ENCODE data around the gene CLPTM1L.

DNA sequence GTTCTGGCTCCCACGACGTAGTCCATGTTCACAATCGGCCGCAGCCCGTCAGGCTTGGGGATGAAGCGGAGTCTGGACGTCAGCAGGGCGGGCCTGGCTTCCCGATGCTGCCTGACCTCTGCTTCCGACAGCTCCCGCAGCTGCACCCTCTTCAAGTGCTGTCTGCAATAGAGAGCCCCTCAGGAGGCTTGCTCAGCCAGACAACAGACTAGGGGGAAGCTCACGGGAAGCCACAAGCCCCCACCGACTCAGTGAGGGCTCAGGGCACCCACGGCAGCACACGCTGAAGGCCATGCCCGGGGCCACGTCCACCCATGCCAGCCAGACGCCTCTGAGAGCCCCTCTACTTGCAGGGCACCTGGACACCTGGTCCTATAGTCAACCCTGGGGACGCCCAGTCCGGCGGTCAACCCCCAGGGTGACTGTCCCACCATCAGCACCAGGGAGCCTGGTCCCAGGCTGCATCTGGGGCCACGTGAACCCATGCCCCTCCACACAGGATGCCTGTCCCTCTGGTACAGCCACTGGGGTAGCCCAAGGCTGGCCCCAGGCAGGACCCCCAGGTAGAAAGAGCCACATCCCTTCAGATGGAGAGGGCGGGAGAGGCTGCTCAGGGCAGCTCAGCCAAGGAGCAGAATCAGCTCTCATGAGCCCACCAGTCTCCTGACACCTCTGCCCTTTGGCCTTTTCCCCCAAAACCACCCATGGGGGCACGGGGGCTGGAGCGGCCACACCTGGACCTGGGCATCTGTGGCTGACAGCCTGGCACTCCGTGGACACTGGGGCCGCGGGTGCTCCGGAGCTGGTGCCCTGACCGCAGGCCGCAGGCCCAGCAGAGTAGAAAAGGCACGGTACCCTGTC is 64.5 kb downstream of the CLPTM1L start:
- TF ChIP-seq, protein P1, sequence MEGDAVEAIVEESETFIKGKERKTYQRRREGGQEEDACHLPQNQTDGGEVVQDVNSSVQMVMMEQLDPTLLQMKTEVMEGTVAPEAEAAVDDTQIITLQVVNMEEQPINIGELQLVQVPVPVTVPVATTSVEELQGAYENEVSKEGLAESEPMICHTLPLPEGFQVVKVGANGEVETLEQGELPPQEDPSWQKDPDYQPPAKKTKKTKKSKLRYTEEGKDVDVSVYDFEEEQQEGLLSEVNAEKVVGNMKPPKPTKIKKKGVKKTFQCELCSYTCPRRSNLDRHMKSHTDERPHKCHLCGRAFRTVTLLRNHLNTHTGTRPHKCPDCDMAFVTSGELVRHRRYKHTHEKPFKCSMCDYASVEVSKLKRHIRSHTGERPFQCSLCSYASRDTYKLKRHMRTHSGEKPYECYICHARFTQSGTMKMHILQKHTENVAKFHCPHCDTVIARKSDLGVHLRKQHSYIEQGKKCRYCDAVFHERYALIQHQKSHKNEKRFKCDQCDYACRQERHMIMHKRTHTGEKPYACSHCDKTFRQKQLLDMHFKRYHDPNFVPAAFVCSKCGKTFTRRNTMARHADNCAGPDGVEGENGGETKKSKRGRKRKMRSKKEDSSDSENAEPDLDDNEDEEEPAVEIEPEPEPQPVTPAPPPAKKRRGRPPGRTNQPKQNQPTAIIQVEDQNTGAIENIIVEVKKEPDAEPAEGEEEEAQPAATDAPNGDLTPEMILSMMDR (IDR thresholded peaks at IDR 0.05): no peak
- TF ChIP-seq POLR2A (IDR thresholded peaks at IDR 0.05): no peak

Data from adrenal gland (tissue), 5 donors.